ENCODE measurements around the gene AKTIP. TPM values are rescaled to one million over a fixed set of nuclear protein-coding genes. Genes with fewer than 3 reads are reported as not detected.

AKTIP gene
- total RNA-seq, 1 experiment from 2014 or later = 23.5 TPM

DNA sequence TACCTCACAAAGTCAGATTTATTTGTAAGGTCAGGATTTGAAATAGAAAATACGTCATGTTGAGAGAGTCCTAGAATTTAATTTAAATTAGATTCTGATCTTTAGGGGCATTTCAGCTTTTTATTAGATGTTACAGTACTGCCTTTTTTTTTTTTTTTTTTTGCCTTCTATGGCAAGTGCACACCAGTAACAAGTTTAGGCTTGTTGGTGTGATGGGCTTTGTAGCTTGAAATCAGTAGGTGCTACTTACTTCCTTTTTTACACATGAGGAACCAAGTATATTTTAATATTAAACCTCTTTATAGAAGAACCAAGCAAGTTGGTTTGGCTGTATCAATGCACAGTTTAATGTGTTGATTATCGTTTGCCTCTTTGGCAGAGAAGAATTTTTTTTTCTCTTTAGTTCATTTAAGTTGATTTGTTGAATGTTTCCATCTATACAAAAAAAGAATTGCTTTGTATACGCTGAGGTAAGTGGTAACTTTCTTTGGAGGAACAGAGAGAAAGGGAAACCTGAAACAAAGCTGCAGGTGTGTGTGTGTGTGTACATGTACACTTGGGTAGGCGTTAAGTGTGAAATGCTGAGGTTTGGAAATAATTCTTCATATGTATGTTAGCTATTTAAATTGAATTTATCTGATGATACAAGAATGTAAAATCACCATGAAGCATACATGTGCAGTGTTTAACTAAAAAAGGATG, 53.0 kb downstream of the AKTIP start:
- TF ChIP-seq YY1 (IDR thresholded peaks at IDR 0.05; ENCODE audit: extremely low read depth, insufficient replicate concordance, low read depth, low read length) = no peak
- TF ChIP-seq POLR2AphosphoS5 (IDR thresholded peaks at IDR 0.05; ENCODE audit: low read depth, low read length) = no peak
- POLR2A ChIA-PET = no interaction called here
- Histone ChIP-seq H2AFZ (ENCODE audit: low read depth, low read length, poor library complexity, severe bottlenecking) (no peak overlapping the region), H4K20me1 (ENCODE audit: insufficient read depth) (no peaks in the 10 kb centered on the region), H3K27me3 (ENCODE audit: insufficient read depth, low read length) (no peaks in the 10 kb centered on the region), H3K9me2 (ENCODE audit: insufficient read depth) (no peaks in the 10 kb centered on the region), H3K4me1 (ENCODE audit: control insufficient read depth in 1 of 2, insufficient read depth in 2 of 2, low read length in 2 of 2) (no peaks in the 10 kb centered on the region), H3K9me3 (ENCODE audit: control insufficient read depth in 1 of 2, insufficient read depth in 1 of 2, low read depth in 1 of 2, low read length in 2 of 2) (no peaks in the 10 kb centered on the region), H3K27ac (ENCODE audit: low read depth, low read length) (no peak overlapping the region), H3K9ac (ENCODE audit: low read length) (no peak overlapping the region), H3K4me3 (replicated peaks in 1 of 2; ENCODE audit: low read depth in 1 of 2, low read length in 2 of 2) (no peak overlapping the region), H3K79me2 (ENCODE audit: insufficient read depth, low read length) (no peaks in the 10 kb centered on the region), H3K4me2 (ENCODE audit: low read length) (no peak overlapping the region), H3K36me3 (ENCODE audit: control insufficient read depth in 1 of 2, insufficient read depth in 2 of 2, low read length in 2 of 2) (peaks cover 0 to 8% of the 10 kb centered on the region in 2 experiments; a peak in 2 of 4 replicates)
- DNase-seq (ENCODE audit: low read depth, low spot score) = no peak
- no peak for ATAC-seq
- BruUV-seq (replicated peaks) = no TSS peak
- RAD21 ChIA-PET (ENCODE audit: low non-redundant PET in 1 of 2, low total read pairs in 2 of 2, uncharacterized antibody in 2 of 2, unreplicated experiment in 2 of 2) = no interaction called here
- intact Hi-C loops (cut with micrococcal nuclease) = no loop called here
- CTCF ChIA-PET = no interaction called here

DNA sequence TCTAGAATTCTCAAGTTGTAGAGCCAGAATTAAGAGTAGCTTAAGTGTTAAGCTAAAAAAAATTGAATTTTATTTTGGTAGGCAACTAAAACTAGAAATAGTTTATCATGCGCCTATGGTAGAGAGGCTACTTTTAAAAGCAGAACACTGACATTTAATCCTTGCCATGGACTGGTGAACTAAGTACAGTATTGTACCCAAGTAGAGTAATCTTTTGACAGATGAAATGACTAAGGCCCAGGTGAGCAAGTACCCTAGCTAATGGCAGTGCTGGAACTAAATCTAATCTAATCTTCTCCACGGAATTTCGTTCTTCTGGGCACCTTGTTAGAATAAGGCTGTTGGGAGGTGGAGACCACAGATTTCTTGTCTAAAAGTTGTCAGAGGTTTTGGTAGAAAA, 56.9 kb downstream of the AKTIP start:
- DNase-seq (ENCODE audit: low read depth, low spot score) (no peak), ATAC-seq (no peak)
- intact Hi-C loops (cut with micrococcal nuclease) = no loop called here
- no peaks in the 10 kb centered on the region for H3K27me3 ChIP-seq (ENCODE audit: insufficient read depth, low read length)
- no peak overlapping the region for H3K4me3 ChIP-seq (replicated peaks in 1 of 2; ENCODE audit: low read depth in 1 of 2, low read length in 2 of 2)
- H3K9ac ChIP-seq (ENCODE audit: low read length) = no peak overlapping the region
- ChIA-PET RAD21 (ENCODE audit: low non-redundant PET in 1 of 2, low total read pairs in 2 of 2, uncharacterized antibody in 2 of 2, unreplicated experiment in 2 of 2) (no interaction called here), CTCF (no interaction called here), POLR2A (interaction anchor here (1.1 kb wide), 1 partner anchor 25 kb away, joined by 3 read pairs; no protein-coding TSS in a partner anchor)
- H4K20me1 ChIP-seq (ENCODE audit: insufficient read depth) = no peaks in the 10 kb centered on the region; the same call in 1 of the 2 replicates
- H3K4me2 ChIP-seq (ENCODE audit: low read length) = no peak overlapping the region
- H3K4me1 ChIP-seq (ENCODE audit: control insufficient read depth in 1 of 2, insufficient read depth in 2 of 2, low read length in 2 of 2) = no peaks in the 10 kb centered on the region
- no peaks in the 10 kb centered on the region for H3K79me2 ChIP-seq (ENCODE audit: insufficient read depth, low read length)
- no peaks in the 10 kb centered on the region for H3K9me2 ChIP-seq (ENCODE audit: insufficient read depth)
- H3K9me3 ChIP-seq (ENCODE audit: control insufficient read depth in 1 of 2, insufficient read depth in 1 of 2, low read depth in 1 of 2, low read length in 2 of 2) = no peaks in the 10 kb centered on the region
- no peak overlapping the region for H3K27ac ChIP-seq (ENCODE audit: low read depth, low read length)
- no peak overlapping the region for H2AFZ ChIP-seq (ENCODE audit: low read depth, low read length, poor library complexity, severe bottlenecking)
- BruUV-seq (replicated peaks) = no TSS peak
- no peaks in the 10 kb centered on the region for H3K36me3 ChIP-seq (ENCODE audit: control insufficient read depth in 1 of 2, insufficient read depth in 2 of 2, low read length in 2 of 2)
- TF ChIP-seq TCF7L2 (IDR thresholded peaks at IDR 0.05; ENCODE audit: borderline replicate concordance, extremely low read depth, insufficient read depth, insufficient read length) (no peak), SP1 (IDR thresholded peaks at IDR 0.05; ENCODE audit: low read depth) (no peak), SRF (IDR thresholded peaks at IDR 0.05; ENCODE audit: low read depth) (no peak), POLR2AphosphoS5 (IDR thresholded peaks at IDR 0.05; ENCODE audit: low read depth, low read length) (no peak), FOSL1 (IDR thresholded peaks at IDR 0.05; ENCODE audit: low read depth) (no peak), YY1 (IDR thresholded peaks at IDR 0.05; ENCODE audit: extremely low read depth, insufficient replicate concordance, low read depth, low read length) (no peak), CEBPB (IDR thresholded peaks at IDR 0.05; ENCODE audit: low read depth) (no peak), JUND (IDR thresholded peaks at IDR 0.05) (no peak), POLR2A (IDR thresholded peaks at IDR 0.05; ENCODE audit: borderline replicate concordance, extremely low read depth, insufficient read depth, insufficient read length) (no peak)
- TF ChIP-seq, protein P1, sequence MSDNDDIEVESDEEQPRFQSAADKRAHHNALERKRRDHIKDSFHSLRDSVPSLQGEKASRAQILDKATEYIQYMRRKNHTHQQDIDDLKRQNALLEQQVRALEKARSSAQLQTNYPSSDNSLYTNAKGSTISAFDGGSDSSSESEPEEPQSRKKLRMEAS (IDR thresholded peaks at IDR 0.05) = no peak
- TF ChIP-seq, protein P2, sequence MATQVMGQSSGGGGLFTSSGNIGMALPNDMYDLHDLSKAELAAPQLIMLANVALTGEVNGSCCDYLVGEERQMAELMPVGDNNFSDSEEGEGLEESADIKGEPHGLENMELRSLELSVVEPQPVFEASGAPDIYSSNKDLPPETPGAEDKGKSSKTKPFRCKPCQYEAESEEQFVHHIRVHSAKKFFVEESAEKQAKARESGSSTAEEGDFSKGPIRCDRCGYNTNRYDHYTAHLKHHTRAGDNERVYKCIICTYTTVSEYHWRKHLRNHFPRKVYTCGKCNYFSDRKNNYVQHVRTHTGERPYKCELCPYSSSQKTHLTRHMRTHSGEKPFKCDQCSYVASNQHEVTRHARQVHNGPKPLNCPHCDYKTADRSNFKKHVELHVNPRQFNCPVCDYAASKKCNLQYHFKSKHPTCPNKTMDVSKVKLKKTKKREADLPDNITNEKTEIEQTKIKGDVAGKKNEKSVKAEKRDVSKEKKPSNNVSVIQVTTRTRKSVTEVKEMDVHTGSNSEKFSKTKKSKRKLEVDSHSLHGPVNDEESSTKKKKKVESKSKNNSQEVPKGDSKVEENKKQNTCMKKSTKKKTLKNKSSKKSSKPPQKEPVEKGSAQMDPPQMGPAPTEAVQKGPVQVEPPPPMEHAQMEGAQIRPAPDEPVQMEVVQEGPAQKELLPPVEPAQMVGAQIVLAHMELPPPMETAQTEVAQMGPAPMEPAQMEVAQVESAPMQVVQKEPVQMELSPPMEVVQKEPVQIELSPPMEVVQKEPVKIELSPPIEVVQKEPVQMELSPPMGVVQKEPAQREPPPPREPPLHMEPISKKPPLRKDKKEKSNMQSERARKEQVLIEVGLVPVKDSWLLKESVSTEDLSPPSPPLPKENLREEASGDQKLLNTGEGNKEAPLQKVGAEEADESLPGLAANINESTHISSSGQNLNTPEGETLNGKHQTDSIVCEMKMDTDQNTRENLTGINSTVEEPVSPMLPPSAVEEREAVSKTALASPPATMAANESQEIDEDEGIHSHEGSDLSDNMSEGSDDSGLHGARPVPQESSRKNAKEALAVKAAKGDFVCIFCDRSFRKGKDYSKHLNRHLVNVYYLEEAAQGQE (IDR thresholded peaks at IDR 0.05; ENCODE audit: low read depth) = no peak
- TF ChIP-seq, protein P3, sequence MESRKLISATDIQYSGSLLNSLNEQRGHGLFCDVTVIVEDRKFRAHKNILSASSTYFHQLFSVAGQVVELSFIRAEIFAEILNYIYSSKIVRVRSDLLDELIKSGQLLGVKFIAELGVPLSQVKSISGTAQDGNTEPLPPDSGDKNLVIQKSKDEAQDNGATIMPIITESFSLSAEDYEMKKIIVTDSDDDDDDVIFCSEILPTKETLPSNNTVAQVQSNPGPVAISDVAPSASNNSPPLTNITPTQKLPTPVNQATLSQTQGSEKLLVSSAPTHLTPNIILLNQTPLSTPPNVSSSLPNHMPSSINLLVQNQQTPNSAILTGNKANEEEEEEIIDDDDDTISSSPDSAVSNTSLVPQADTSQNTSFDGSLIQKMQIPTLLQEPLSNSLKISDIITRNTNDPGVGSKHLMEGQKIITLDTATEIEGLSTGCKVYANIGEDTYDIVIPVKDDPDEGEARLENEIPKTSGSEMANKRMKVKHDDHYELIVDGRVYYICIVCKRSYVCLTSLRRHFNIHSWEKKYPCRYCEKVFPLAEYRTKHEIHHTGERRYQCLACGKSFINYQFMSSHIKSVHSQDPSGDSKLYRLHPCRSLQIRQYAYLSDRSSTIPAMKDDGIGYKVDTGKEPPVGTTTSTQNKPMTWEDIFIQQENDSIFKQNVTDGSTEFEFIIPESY (IDR thresholded peaks at IDR 0.05; ENCODE audit: extremely low read depth, insufficient replicate concordance, low read length) = no peak
